Endothelial cell (in vitro differentiated cells): ENCODE results near the gene WBP2NL. TPM values are rescaled to one million over a fixed set of nuclear protein-coding genes. Genes with fewer than 3 reads are reported as not detected.
A peak's percentile ranks its signal among the peaks of the same experiment; 100 is the strongest.
"Not testable (repeated sequence)": the region's sequence is repeated elsewhere in the genome, so short reads cannot be mapped to it uniquely, and the experiment has no call there.

ENCODE experiments used
- DNase-seq: peaks from one replicate; pipeline ENCODE4 v3.0.0; 2021; ENCODE audit warnings: low spot score
- H3K27ac Mint-ChIP-seq: one replicate; pipeline ENCODE4 v1.8.0; 2021; ENCODE audit warnings: mixed read lengths, inconsistent platforms; ENCODE audit not compliant: unreplicated experiment
- H3K27me3 Mint-ChIP-seq: one replicate; pipeline ENCODE4 v1.8.0; 2021; ENCODE audit warnings: mild to moderate bottlenecking, moderate library complexity, mixed read lengths, inconsistent platforms; ENCODE audit not compliant: unreplicated experiment
- H3K36me3 Mint-ChIP-seq: one replicate; pipeline ENCODE4 v1.8.0; 2021; ENCODE audit warnings: mild to moderate bottlenecking, low read depth, mixed read lengths, inconsistent platforms; ENCODE audit not compliant: unreplicated experiment
- H3K4me1 Mint-ChIP-seq: one replicate; pipeline ENCODE4 v1.8.0; 2021; ENCODE audit warnings: mild to moderate bottlenecking, mixed read lengths, inconsistent platforms; ENCODE audit not compliant: unreplicated experiment
- H3K4me3 Mint-ChIP-seq: one replicate; pipeline ENCODE4 v1.8.0; 2021; ENCODE audit warnings: mild to moderate bottlenecking, mixed read lengths, inconsistent platforms; ENCODE audit not compliant: unreplicated experiment
- H3K9me3 Mint-ChIP-seq: one replicate; pipeline ENCODE4 v1.8.0; 2021; ENCODE audit warnings: mixed read lengths, inconsistent platforms; ENCODE audit not compliant: unreplicated experiment
- CTCF ChIP-seq: fragments of 200-600 bp; sonication (generic); IDR thresholded peaks from one replicate; pipeline ENCODE4 v1.5.0; 2021; ENCODE audit warnings: antibody characterized with exemption; ENCODE audit not compliant: unreplicated experiment
- long read RNA-seq: library from polyadenylated mRNA; unstranded; transcript quantifications from one replicate; pipeline ENCODE4 v2.0.0, GENCODE V29; 2020; ENCODE audit not compliant: unreplicated experiment
- total RNA-seq: library from RNA; stranded (reverse); fragmentation: NEBNext Ultra II Directional; extraction: Animal tissue kit (Norgen Biotek cat#: 25700); gene quantifications from one replicate; pipeline ENCODE4 v1.2.1, GENCODE V29; 2021; ENCODE audit not compliant: unreplicated experiment

The WBP2NL gene, protein sequence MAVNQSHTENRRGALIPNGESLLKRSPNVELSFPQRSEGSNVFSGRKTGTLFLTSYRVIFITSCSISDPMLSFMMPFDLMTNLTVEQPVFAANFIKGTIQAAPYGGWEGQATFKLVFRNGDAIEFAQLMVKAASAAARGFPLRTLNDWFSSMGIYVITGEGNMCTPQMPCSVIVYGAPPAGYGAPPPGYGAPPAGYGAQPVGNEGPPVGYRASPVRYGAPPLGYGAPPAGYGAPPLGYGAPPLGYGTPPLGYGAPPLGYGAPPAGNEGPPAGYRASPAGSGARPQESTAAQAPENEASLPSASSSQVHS
- not detected for total RNA-seq
- long read RNA-seq: 0 reads

GRCh38 chr22:41998361-41999261, at the start of gene WBP2NL:
TSS of gene WBP2NL (plus strand) at chr22:41998788. CDS start at chr22:41998819, 31 bp downstream.
- Mint-ChIP-seq H3K36me3 (no peaks in the 10 kb centered on the region), H3K27me3 (peaks cover 1% of the 10 kb centered on the region), H3K27ac (peak within 1 kb of the TSS; percentile 4), H3K4me1 (no peaks in the 10 kb centered on the region), H3K9me3 (no peaks in the 10 kb centered on the region), H3K4me3 (no peak within 1 kb of the TSS)
- no peak for TF ChIP-seq CTCF
- no peak for DNase-seq

GRCh38 chr22:41948928-41949296, 49.7 kb upstream of the WBP2NL start:
- not testable (repeated sequence) for H3K4me1 Mint-ChIP-seq, H3K27ac Mint-ChIP-seq, H3K4me3 Mint-ChIP-seq, H3K36me3 Mint-ChIP-seq, H3K9me3 Mint-ChIP-seq, DNase-seq, H3K27me3 Mint-ChIP-seq

- H3K9me3 Mint-ChIP-seq: no peaks in the 10 kb centered on the region
- no peak overlapping the region for H3K27ac Mint-ChIP-seq
- H3K36me3 Mint-ChIP-seq: no peaks in the 10 kb centered on the region
- H3K4me3 Mint-ChIP-seq: no peak overlapping the region
- peaks cover 6% of the 10 kb centered on the region for H3K27me3 Mint-ChIP-seq
- no peak for DNase-seq
- no peak for TF ChIP-seq CTCF
- H3K4me1 Mint-ChIP-seq: peaks cover 4% of the 10 kb centered on the region
Measured at GRCh38 chr22:41949297-41949965, 49.2 kb upstream of the WBP2NL start.

DNA sequence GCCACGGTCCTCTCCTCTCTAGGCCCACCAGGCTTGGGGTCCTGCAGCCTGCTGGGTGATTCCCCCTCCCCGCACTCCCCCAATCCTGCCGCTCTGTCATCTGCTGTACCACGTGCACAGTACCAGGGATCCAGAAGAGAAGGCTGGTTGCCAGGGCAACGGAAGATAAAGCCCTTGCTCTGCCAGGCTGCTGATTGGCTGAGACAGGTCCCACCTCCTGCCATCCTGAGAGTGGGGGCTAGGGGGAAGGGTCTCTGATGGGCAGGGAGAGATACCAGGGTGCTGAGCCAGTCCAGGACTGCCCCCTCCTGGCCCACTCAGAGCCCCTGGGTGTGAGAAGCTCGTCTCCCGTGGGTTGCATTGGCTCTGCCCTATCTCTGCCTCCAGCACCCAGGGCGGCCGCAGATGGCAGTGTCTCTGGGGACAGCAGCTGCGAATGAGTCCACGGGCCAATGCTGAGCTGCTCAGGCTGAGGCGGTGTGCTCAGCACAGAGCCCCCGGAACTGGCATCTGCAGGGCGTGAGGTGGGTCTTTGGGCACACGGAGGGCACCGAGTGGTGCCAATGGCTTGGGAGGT, 46.6 kb upstream of the WBP2NL start, which contains the start of gene SMIM45:
Gene SMIM45, plus strand, starts transcription at position 253 of the 577 bp plus-strand sequence.
- Mint-ChIP-seq H3K9me3 (no peaks in the 10 kb centered on the region), H3K27me3 (peaks cover 6% of the 10 kb centered on the region), H3K27ac (no peak within 1 kb of the TSS), H3K36me3 (no peaks in the 10 kb centered on the region), H3K4me1 (no peaks in the 10 kb centered on the region), H3K4me3 (no peak within 1 kb of the TSS)
- DNase-seq: no peak
- no peak for TF ChIP-seq CTCF

DNA sequence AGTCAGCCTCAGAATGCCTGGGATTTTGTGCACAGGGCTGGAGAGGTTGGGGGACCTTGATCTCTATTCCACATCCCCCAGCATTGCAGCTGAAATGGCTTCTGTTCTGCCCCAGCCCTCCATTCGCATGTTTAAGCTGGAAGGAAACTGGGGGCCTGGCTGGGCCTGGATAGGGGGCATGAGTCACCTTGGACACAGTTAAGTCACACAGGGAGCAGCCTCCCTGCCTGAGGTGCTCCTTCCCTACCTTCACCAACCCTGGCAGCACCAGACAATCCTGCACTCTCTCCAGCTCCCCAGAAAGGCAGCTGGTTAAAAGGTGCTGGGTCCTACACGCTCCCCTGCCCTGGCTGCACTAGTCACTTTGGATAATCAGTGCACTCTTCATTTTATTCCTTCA, 45.9 kb upstream of the WBP2NL start:
- Mint-ChIP-seq H3K4me3 (no peak overlapping the region), H3K4me1 (no peaks in the 10 kb centered on the region), H3K27me3 (peaks cover 6% of the 10 kb centered on the region), H3K36me3 (no peaks in the 10 kb centered on the region), H3K27ac (no peak overlapping the region), H3K9me3 (no peaks in the 10 kb centered on the region)
- TF ChIP-seq CTCF: no peak
- no peak for DNase-seq
